Ectodermal cell (in vitro differentiated cells): ENCODE results near the gene FCRL4.

Experiments
- H3K27ac ChIP-seq: 2 replicates; pipeline ENCODE4 v1.7.0; 2013; ENCODE audit warnings: mild to moderate bottlenecking, low read depth, low read length; ENCODE audit not compliant: insufficient read depth, poor library complexity, severe bottlenecking
- H3K27me3 ChIP-seq: 2 replicates; pipeline ENCODE4 v1.7.0; 2013; ENCODE audit warnings: mild to moderate bottlenecking, low read length; ENCODE audit not compliant: insufficient read depth, control insufficient read depth, poor library complexity, severe bottlenecking
- H3K36me3 ChIP-seq: one replicate; pipeline ENCODE4 v1.7.0; 2013; ENCODE audit warnings: low read length; ENCODE audit not compliant: control insufficient read depth, insufficient read depth
- H3K4me1 ChIP-seq: one replicate; pipeline ENCODE4 v1.7.0; 2013; ENCODE audit warnings: low read length; ENCODE audit not compliant: control insufficient read depth, insufficient read depth
- H3K4me3 ChIP-seq: 2 replicates; pipeline ENCODE4 v1.7.0; 2013; ENCODE audit warnings: low read depth, low read length, control low read depth; ENCODE audit not compliant: insufficient read depth
- H3K9me3 ChIP-seq: 2 replicates; pipeline ENCODE4 v1.7.0; 2013; ENCODE audit warnings: mild to moderate bottlenecking, low read length, moderate library complexity; ENCODE audit not compliant: control insufficient read depth
- WGBS, 2 experiments: methylation state at CpG; one replicate each; pipeline ENCODE4 v1.1.7; 2013; ENCODE audit warnings: missing lambda C conversion rate in 2 of 2; 5-methylcytosine and 5-hydroxymethylcytosine counted together

Gene FCRL4

GRCh38 chr1:157596384-157596783 lies 1.5 kb downstream of the FCRL4 start:
- H3K9me3 ChIP-seq: no peaks in the 10 kb centered on the region
- H3K27ac ChIP-seq: no peak overlapping the region
- WGBS, 2 experiments: 93 to 97% methylated on average over 6 of the region's 6 CpGs
- H3K4me3 ChIP-seq: no peak overlapping the region
- no peaks in the 10 kb centered on the region for H3K27me3 ChIP-seq
- no peaks in the 10 kb centered on the region for H3K36me3 ChIP-seq
- H3K4me1 ChIP-seq: no peaks in the 10 kb centered on the region

GRCh38 chr1:157595356-157595755 lies 2.5 kb downstream of the FCRL4 start:
- Histone ChIP-seq H3K36me3 (no peaks in the 10 kb centered on the region), H3K4me1 (no peaks in the 10 kb centered on the region), H3K4me3 (no peak overlapping the region), H3K27ac (no peak overlapping the region), H3K27me3 (no peaks in the 10 kb centered on the region), H3K9me3 (no peaks in the 10 kb centered on the region)
- WGBS, 2 experiments: 98 to 99% methylated on average over 2 of the region's 2 CpGs

DNA sequence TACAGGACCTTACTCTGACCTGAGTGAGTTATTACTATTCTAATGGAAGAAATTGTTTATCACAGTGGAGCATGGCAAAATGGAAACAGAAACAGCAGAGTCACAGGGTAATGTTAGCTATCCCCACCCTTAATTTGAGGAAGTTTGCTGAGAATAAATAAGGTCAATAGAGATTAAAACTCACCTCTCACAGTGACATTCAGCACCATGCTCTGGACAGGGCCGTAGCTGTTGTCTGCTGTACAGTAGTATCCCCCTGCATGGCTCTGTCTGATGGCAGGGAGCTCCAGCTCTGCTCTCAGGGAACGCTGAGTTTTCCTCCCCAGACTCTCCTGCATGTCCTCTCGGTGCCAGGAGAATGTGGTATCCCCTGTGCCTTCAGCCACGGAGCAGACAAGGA lies 11.9 kb downstream of the FCRL4 start:
- Histone ChIP-seq H3K27ac (no peak overlapping the region), H3K4me1 (no peaks in the 10 kb centered on the region), H3K9me3 (no peaks in the 10 kb centered on the region), H3K4me3 (no peak overlapping the region), H3K36me3 (no peaks in the 10 kb centered on the region), H3K27me3 (no peaks in the 10 kb centered on the region)
- 86 to 92% methylated on average over 4 of the region's 4 CpGs for WGBS, 2 experiments

GRCh38 chr1:157584503-157584902 lies 13.4 kb downstream of the FCRL4 start:
- no peak overlapping the region for H3K27ac ChIP-seq
- no peaks in the 10 kb centered on the region for H3K9me3 ChIP-seq
- H3K27me3 ChIP-seq: no peaks in the 10 kb centered on the region
- no peaks in the 10 kb centered on the region for H3K36me3 ChIP-seq
- WGBS, 2 experiments: 92 to 93% methylated on average over 3 of the region's 3 CpGs
- H3K4me1 ChIP-seq: no peaks in the 10 kb centered on the region
- H3K4me3 ChIP-seq: no peak overlapping the region

DNA sequence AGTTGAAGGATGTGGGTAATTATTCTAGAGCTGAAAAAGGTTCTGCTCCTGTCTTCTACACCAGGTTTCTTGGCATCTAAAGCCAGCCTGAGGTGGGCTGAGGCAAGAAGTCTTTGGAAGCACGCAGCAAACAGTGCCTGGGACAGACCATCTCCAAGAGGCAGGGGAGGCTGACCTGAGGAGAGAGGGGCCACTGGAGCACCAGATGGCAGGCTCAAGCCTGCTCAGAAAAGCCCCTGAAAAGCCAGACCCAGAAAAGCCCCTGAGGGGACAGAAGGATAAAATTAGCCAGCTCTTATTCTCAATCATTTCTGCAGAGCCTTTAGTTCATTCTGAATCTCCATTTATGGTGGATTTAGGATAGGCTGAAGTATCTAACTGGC lies 17.1 kb downstream of the FCRL4 start:
- no peak overlapping the region for H3K27ac ChIP-seq
- 83 to 93% methylated on average over 1 of the region's 1 CpG for WGBS, 2 experiments
- H3K27me3 ChIP-seq: no peaks in the 10 kb centered on the region
- H3K4me1 ChIP-seq: no peaks in the 10 kb centered on the region
- no peak overlapping the region for H3K4me3 ChIP-seq
- no peaks in the 10 kb centered on the region for H3K9me3 ChIP-seq
- no peaks in the 10 kb centered on the region for H3K36me3 ChIP-seq

DNA sequence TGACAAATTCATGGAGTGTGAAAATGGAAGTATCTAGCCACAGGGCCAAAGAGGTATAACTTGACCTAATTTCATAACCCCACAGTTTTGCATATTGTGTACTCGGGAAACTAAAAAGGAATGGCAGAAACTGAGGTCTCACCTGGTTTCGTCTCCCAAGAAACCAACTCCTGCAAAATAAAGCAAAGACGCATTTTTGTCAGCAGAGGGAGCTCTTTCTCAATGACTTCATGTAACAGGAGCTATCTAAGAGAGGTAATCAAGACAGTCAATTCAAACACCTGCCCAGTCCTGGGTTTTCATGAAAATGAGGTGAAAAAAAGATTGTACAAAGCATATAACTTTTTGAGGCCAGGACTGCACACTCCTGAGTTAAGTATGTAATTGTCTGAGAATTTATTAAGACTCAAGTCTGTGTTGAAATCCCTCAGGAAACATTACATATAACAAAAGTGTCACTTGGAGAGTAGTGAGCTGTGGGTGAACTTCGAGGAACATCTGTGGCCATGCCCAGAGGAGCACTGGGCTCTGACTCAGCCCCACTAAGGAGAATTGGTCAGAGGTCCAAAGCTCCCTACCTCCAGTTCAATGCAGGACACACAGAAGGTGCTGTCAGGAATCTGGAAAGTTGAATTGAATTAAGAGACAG lies 17.6 kb downstream of the FCRL4 start:
- WGBS, 2 experiments: 36 to 44% methylated on average over 4 of the region's 4 CpGs
- Histone ChIP-seq H3K9me3 (no peaks in the 10 kb centered on the region), H3K27me3 (no peaks in the 10 kb centered on the region), H3K27ac (no peak overlapping the region), H3K4me1 (no peaks in the 10 kb centered on the region), H3K36me3 (no peaks in the 10 kb centered on the region), H3K4me3 (no peak overlapping the region)

DNA sequence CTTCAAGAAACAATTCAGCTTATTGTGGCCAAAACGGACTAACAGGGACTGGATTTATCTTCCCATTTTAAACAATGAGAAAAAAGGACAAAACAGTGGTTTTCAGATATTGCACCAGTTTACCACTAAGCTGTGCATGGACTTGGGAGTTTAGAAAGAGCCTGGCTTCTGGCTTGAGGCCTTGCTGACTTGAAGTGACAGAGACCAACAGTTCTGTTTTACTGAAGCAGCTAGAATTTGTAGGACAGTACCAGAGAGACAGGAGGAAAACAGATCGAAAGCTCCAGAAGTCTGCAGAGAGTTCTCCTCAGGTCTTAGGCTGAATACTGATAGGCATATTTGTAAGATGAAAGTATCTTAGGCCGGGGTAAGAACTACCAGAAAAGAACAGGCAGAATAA lies 20.5 kb downstream of the FCRL4 start:
- Histone ChIP-seq H3K36me3 (no peaks in the 10 kb centered on the region), H3K27ac (no peak overlapping the region), H3K27me3 (no peaks in the 10 kb centered on the region), H3K4me3 (no peak overlapping the region), H3K4me1 (no peaks in the 10 kb centered on the region), H3K9me3 (no peaks in the 10 kb centered on the region)
- 92 to 97% methylated on average over 3 of the region's 3 CpGs for WGBS, 2 experiments

DNA sequence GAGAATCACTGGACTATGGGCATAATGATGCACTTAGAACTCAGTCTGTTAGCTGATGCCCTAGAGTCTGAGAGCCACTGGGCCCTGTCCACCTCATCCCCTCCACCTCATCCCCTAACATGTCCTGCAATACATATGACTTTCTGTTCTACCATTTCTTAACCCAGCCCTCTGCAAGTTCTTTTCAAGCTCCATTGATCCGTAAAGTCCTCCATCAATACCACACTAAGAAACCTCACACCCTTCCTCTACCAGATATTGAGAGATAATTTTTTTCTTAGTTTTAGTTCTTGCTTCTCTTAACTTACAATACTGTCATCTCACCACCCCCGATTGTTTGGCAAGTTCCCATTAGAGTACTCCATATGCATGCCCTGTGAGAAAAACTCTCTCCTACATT lies 22.1 kb downstream of the FCRL4 start:
- 94 to 98% methylated on average over 2 of the region's 2 CpGs for WGBS, 2 experiments
- no peaks in the 10 kb centered on the region for H3K36me3 ChIP-seq
- no peaks in the 10 kb centered on the region for H3K9me3 ChIP-seq
- no peak overlapping the region for H3K27ac ChIP-seq
- H3K4me1 ChIP-seq: no peaks in the 10 kb centered on the region
- no peaks in the 10 kb centered on the region for H3K27me3 ChIP-seq
- H3K4me3 ChIP-seq: no peak overlapping the region

GRCh38 chr1:157574836-157575235 lies 23.0 kb downstream of the FCRL4 start:
- Histone ChIP-seq H3K27me3 (no peaks in the 10 kb centered on the region), H3K4me3 (no peak overlapping the region), H3K36me3 (no peaks in the 10 kb centered on the region), H3K27ac (no peak overlapping the region), H3K4me1 (no peaks in the 10 kb centered on the region), H3K9me3 (no peaks in the 10 kb centered on the region)
- WGBS, 2 experiments: 87 to 92% methylated on average over 1 of the region's 1 CpG

- Histone ChIP-seq H3K4me1 (no peaks in the 10 kb centered on the region), H3K9me3 (no peaks in the 10 kb centered on the region), H3K27me3 (no peaks in the 10 kb centered on the region), H3K4me3 (no peak overlapping the region), H3K36me3 (no peaks in the 10 kb centered on the region), H3K27ac (no peak overlapping the region)
- 85 to 88% methylated on average over 13 to 14 of the region's 14 CpGs for WGBS, 2 experiments
These were observed 31.2 kb downstream of the FCRL4 start for GRCh38 chr1:157566484-157567300.
